GM18909 (cell line): Measurements from ENCODE around the gene ZNF286A.
"Not testable (repeated sequence)": the region's sequence is repeated elsewhere in the genome, so short reads cannot be mapped to it uniquely, and the experiment has no call there.

Experiments used
- ATAC-seq: cut with Tn5 transposase; IDR thresholded peaks from one replicate; pipeline ENCODE4 v1.9.1; 2021; ENCODE audit warnings: mild to moderate bottlenecking; ENCODE audit not compliant: unreplicated experiment, poor library complexity

The ZNF286A gene

DNA sequence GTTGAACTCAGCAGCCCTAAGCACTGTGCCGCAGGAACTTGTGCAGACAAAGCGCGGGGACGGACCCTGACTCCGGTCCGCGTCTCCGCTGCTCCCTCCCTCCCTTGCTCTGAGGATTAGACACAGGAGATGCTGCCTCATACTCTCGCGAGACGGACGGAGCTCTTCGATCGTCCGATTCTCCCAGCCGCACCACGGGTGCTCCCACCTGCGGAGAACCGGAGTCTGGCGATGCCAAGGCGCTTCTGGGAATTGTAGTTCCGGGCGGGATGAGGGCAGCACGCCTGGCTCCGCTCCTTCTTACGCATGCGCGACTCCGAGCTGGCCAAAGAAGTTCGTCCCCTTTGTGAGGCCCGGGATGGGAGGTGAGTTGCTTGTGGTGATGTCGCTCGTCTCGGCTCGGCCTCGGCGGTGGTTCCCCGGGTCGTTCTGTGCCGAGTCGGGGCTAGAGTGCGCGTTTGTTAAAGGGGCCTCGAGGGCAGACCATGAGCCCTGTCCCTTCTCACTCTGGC lies at the start of gene ZNF286A:
Gene ZNF286A, plus strand, starts transcription at position 340 of the 512 bp plus-strand sequence. CDS start 578 bp downstream, outside the sequence.
- ATAC-seq: peak; percentile 98

- no peak for ATAC-seq
Observed at GRCh38 chr17:15649861-15650421, 49.6 kb upstream of the ZNF286A start.

DNA sequence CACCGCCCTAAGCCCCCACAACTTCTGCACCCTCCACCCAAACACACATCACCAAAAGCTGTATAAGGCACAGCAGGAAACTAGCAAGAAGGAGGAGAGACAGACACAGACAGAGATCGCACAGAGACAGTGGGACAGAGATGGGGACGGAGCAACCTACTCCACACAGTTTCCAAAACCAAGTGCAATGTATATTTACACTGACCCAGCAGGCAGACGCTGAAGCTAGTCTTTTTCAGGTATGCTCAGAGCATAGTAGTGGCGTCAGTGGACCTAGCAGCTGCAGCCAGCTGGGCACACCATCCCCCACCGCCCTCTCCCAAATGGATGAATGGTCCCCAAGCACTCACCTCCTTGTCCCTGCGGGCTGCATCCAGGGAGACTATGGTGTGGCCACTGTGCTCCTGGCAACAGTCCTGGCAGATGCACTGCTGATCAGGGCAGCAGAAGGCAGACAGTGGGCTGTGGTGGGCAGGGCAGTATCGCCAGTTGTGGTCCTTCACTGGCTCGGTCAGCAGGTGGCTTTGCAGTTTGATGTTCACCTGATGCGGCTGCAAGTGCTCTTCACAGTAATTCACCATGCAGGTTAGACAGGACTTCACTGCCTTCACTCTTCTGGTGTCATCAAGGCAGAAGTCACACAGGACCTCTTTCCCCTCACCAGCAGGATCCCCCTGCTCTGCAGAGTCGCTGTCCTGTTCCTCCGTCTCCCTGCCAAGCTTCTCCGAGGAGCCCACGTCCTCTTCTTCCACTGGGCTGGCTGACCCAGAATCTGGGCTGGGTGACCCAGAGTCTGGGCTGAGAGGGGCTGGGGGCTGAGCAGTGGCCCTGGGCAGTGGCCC lies 48.6 kb upstream of the ZNF286A start:
- ATAC-seq: no peak

GRCh38 chr17:15651583-15652110 lies 47.9 kb upstream of the ZNF286A start:
- peak; percentile 90 for ATAC-seq

GRCh38 chr17:15652960-15653359 lies 46.6 kb upstream of the ZNF286A start:
- no peak for ATAC-seq

DNA sequence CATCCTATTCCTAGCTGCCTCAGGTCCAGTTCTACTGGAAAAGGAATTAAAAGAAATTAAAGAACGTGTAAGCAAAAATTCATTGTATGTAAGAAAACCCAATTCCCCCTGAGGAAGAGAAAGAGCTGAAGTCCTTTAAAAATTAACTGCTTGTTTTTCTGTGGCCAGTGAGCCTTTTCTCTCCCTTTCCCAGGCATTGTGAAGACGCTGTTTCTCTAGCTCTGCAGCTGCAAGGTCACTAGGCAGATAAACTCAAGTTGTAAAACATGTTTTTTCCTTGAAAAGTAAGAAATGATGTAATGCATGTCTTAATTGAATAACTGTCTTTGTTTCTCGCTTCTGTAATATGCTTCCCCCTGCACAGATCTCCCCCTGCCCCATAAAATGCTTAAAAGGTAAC lies 45.2 kb upstream of the ZNF286A start:
- ATAC-seq: not testable (repeated sequence)

- no peak for ATAC-seq
Observed at GRCh38 chr17:15654886-15655561, 44.5 kb upstream of the ZNF286A start.

DNA sequence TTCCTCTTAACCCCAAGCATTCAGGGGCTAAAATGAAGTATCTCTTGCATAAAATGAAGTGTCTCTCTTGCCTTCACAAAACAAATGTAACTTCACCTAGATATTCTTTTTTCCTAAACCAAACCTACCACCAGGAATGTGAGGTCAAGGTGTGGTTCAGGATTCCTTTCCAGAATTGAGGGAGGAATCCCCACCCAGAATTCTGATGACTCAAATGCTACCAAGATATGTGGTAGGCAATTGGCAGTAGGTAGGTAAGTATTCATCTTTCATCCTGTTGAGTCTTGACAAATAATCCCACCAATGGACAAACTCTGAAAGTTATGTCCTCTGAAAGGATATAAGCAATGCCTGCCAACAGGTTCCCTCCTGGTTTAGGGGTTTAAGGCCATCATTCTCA lies 41.7 kb upstream of the ZNF286A start:
- no peak for ATAC-seq

GRCh38 chr17:15658296-15658695 lies 41.3 kb upstream of the ZNF286A start:
- no peak for ATAC-seq

DNA sequence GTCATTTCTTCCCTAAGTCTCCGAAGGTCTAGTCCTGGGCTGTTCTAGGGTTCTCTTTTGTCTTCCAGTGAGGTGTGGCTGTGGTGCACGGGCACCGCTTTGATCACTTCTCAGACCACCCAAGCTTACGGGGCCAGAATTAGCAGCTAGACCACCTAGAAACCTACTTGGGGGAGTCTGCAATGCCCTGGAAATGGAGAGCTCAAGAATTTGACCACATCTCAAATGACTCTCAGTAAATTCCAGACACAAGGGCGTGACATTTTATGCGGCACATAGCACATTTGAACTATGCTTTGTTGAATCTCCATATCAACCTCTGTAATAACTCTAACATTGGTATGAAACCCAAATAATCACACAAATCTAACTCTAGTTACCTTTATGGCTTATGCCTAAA lies 40.3 kb upstream of the ZNF286A start:
- no peak for ATAC-seq

GRCh38 chr17:15659663-15660062 lies 39.9 kb upstream of the ZNF286A start:
- no peak for ATAC-seq

- no peak for ATAC-seq
Observed at GRCh38 chr17:15660077-15660476, 39.5 kb upstream of the ZNF286A start.

- ATAC-seq: no peak
Observed at GRCh38 chr17:15662681-15663080, 36.9 kb upstream of the ZNF286A start.

GRCh38 chr17:15663176-15663575 lies 36.4 kb upstream of the ZNF286A start:
- ATAC-seq: no peak

DNA sequence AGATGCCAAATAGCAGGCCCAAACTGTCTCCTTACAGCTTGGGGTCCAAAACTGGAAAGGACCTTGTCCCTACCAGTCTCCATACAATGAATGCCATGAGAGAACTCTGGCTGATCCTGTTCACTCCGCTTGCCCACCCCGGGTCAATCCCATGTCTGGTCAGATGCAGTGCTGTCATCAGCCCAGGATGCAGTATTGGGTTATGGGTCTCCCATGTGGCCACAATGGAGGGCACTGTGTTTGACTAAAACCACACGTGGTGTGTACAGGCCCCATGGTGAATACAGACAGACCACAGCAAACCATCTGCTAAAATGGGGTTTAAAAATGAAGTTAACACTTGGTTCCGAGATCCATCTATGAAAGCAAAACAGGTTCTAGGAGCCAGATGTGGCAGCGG lies 35.9 kb upstream of the ZNF286A start:
- ATAC-seq: no peak

GRCh38 chr17:15669526-15669925 lies 30.0 kb upstream of the ZNF286A start:
- not testable (repeated sequence) for ATAC-seq

DNA sequence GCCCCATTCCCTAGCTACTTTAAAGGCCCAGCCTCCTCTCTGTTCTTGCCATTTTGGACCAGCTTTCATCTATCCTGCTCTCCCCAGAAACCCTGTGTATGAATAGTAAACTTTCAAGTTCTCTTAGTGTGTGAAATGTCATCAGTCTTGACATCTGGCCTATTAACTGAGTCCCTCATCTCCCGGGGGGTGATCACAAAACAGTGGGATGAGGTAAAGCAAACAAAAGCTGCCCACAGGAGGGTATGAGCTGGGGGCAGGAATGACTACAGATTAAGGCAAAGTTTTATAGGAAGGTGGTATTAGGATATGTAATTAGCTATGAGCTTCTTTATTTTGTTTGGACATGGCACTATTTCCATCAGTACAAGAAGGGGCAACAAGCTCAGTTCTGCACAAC lies 24.9 kb upstream of the ZNF286A start:
- ATAC-seq: not testable (repeated sequence)

GRCh38 chr17:15675991-15676390 lies 23.6 kb upstream of the ZNF286A start:
- ATAC-seq: not testable (repeated sequence)

GRCh38 chr17:15683135-15683534 lies 16.4 kb upstream of the ZNF286A start:
- not testable (repeated sequence) for ATAC-seq

DNA sequence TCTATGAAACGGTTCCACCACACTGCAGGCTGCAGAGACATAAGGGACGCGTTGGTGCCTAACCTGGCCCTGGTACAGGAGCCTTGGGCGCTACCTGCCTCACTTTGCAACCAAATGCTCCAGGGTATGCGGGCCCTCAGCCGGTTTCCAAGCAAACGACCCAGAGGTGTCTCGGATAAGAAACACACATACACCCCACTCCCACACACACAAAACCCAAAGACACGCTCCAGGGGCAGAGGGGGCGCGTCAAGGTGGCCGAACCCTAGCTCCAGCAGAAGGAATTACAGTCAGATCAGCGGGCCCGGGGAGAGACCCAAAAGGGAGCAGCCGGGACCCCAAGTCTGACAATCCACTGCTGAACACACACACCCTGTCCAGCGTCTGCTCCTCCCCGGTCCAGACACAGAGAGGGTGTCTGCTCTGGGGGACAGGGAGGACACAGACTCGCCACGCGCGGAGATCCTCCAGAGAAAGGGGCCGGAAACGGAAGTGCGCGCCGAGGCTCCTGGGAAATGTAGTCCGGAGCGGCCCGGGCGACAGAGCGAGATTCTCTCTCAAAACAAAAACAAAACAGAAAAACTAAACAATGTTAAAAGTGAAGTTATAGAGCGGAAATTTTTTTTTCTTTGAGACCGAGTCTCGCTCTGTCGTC lies 15.6 kb upstream of the ZNF286A start, which contains the start of gene TRIM16:
Gene TRIM16, minus strand, starts transcription at position 488 of the 655 bp plus-strand sequence. CDS start 32,702 bp downstream, outside the sequence.
- ATAC-seq: peak; percentile 88
